Endothelial cell of umbilical vein (primary cell): ENCODE results near the gene ADGRL3. TPM values are rescaled to one million over a fixed set of nuclear protein-coding genes. Genes with fewer than 3 reads are reported as not detected.

Experiments
- BruUV-seq: library from RNA; stranded (reverse); fragments of 400-500 nt; replicated peaks from 2 replicates; lab custom pipeline; 2021; lab: Mats Ljungman, UMichigan
- CTCF ChIA-PET: fragments of 300-600, 350-600 bp; sonication (Branson Sonifier 250); formaldehyde crosslinking; loops from one replicate; lab custom pipeline; 2021; ENCODE audit warnings: antibody characterized with exemption, inconsistent platforms; lab: Charles Lee
- POLR2A ChIA-PET: fragments of 300-600, 350-600 bp; sonication (Branson Sonifier 250); formaldehyde crosslinking; loops from one replicate; lab custom pipeline; 2021; ENCODE audit warnings: antibody characterized with exemption, inconsistent platforms; lab: Charles Lee
- DNase-seq: peaks from one replicate; pipeline ENCODE4 v3.0.0-alpha.2; 2011; ENCODE audit warnings: low read depth, low spot score
- FAIRE-seq: peaks from 2 replicates; lab custom pipeline; 2011; peaks lifted over from hg19 to GRCh38; lab: Jason Lieb, UNC
- H2AFZ ChIP-seq: 2 replicates; pipeline ENCODE4 v1.6.0; 2012; ENCODE audit warnings: low read depth, low read length, control low read depth, inconsistent platforms
- H3K27ac ChIP-seq: 2 replicates; pipeline ENCODE4 v1.5.1; 2011; ENCODE audit warnings: low read depth, mild to moderate bottlenecking, control low read depth, low read length, moderate library complexity; ENCODE audit not compliant: insufficient read depth
- H3K27me3 ChIP-seq, 2 experiments: 2 replicates each; pipeline versions ENCODE4 v1.6.0 to v1.6.1; 2011; ENCODE audit warnings: low read length in 2 of 2, mixed read lengths in 1 of 2; ENCODE audit not compliant: control insufficient read depth in 2 of 2, insufficient read depth in 2 of 2
- H3K36me3 ChIP-seq, 2 experiments: 2 replicates in 1 of 2; 3 replicates in 1 of 2; pipeline ENCODE4 v1.5.1; 2011; ENCODE audit warnings: low read length in 2 of 2, mild to moderate bottlenecking in 1 of 2, moderate library complexity in 1 of 2; ENCODE audit not compliant: control insufficient read depth in 2 of 2, insufficient read depth in 2 of 2; ENCODE audit errors: extremely low read depth in 1 of 2
- H3K4me1 ChIP-seq: 3 replicates; pipeline ENCODE4 v1.5.1; 2011; ENCODE audit warnings: mild to moderate bottlenecking, low read length; ENCODE audit not compliant: control insufficient read depth, insufficient read depth; ENCODE audit errors: extremely low read depth
- H3K4me2 ChIP-seq: 2 replicates; pipeline ENCODE4 v1.6.1; 2011; ENCODE audit warnings: low read length, control low read depth, mixed read lengths; ENCODE audit not compliant: insufficient read depth
- H3K4me3 ChIP-seq, 3 experiments: fragments of 200-600 bp in 1 of 3; sonication (generic), shearing (Covaris generic) in 1 of 3; replicated peaks in 1 of 3; 2 replicates each; pipeline ENCODE4 v1.5.1; 2011 to 2016; ENCODE audit warnings: control low read depth in 3 of 3, low read length in 3 of 3, mild to moderate bottlenecking in 2 of 3, inconsistent platforms in 1 of 3, low read depth in 1 of 3, moderate library complexity in 1 of 3; ENCODE audit not compliant: insufficient read depth in 1 of 3
- H3K79me2 ChIP-seq: 2 replicates; pipeline ENCODE4 v1.6.0; 2012; ENCODE audit warnings: low read length, inconsistent platforms; ENCODE audit not compliant: control insufficient read depth, insufficient read depth
- H3K9ac ChIP-seq: replicated peaks from 2 replicates; pipeline ENCODE3; 2011; ENCODE audit warnings: low read length, control low read depth; ENCODE audit not compliant: insufficient read depth; ENCODE audit errors: extremely low read depth
- H3K9me1 ChIP-seq: replicated peaks from 3 replicates; pipeline ENCODE4 v1.6.0; 2011; ENCODE audit warnings: mild to moderate bottlenecking, low read length; ENCODE audit not compliant: control insufficient read depth, insufficient read depth; ENCODE audit errors: extremely low read depth
- H3K9me3 ChIP-seq: replicated peaks from 2 replicates; pipeline ENCODE4 v1.5.1; 2012; ENCODE audit warnings: low read length, inconsistent platforms; ENCODE audit not compliant: control insufficient read depth, insufficient read depth
- H4K20me1 ChIP-seq: replicated peaks from 2 replicates; pipeline ENCODE3; 2011; ENCODE audit warnings: mild to moderate bottlenecking, low read length; ENCODE audit not compliant: control insufficient read depth, insufficient read depth; ENCODE audit errors: extremely low read depth
- CTCF ChIP-seq, 2 donors: IDR thresholded peaks; 1 replicate in 1 of 2; 2 replicates in 1 of 2; pipeline ENCODE4 v1.5.1; 2011; ENCODE audit warnings: low read length in 2 of 2, mild to moderate bottlenecking in 2 of 2, moderate library complexity in 2 of 2, control low read depth in 1 of 2, inconsistent platforms in 1 of 2, low read depth in 1 of 2; ENCODE audit not compliant: insufficient read depth in 1 of 2; ENCODE audit errors: extremely low read depth in 1 of 2
- EZH2 ChIP-seq: IDR thresholded peaks from 2 replicates; pipeline ENCODE4 v1.6.1; 2012; ENCODE audit warnings: borderline replicate concordance, low read depth, mild to moderate bottlenecking, moderate library complexity, low read length, inconsistent platforms; ENCODE audit not compliant: severe bottlenecking
- FOS ChIP-seq: IDR thresholded peaks from 2 replicates; pipeline ENCODE4 v1.6.1; 2011; ENCODE audit warnings: mild to moderate bottlenecking, low read length, moderate library complexity, borderline replicate concordance; ENCODE audit not compliant: insufficient read depth
- GATA2 ChIP-seq: IDR thresholded peaks from 2 replicates; pipeline ENCODE4 v1.7.0; 2011; ENCODE audit warnings: low read depth, mild to moderate bottlenecking, moderate library complexity, mixed read lengths, low read length; ENCODE audit not compliant: insufficient read length, insufficient read depth
- JUN ChIP-seq: IDR thresholded peaks from 2 replicates; pipeline ENCODE4 v1.6.1; 2011; ENCODE audit warnings: borderline replicate concordance, low read depth; ENCODE audit not compliant: insufficient read length, insufficient read depth
- MAX ChIP-seq: IDR thresholded peaks from 2 replicates; pipeline ENCODE4 v1.6.1; 2011; ENCODE audit not compliant: insufficient read depth, insufficient read length
- MYC ChIP-seq: IDR thresholded peaks from one replicate; pipeline ENCODE4 v1.6.1; 2011; ENCODE audit warnings: mild to moderate bottlenecking, low read depth, low read length
- POLR2A ChIP-seq: IDR thresholded peaks from 2 replicates; pipeline ENCODE4 v1.6.1; 2012; ENCODE audit warnings: low read depth, mild to moderate bottlenecking, control low read depth, low read length
- POLR2AphosphoS5 ChIP-seq: IDR thresholded peaks from 2 replicates; pipeline ENCODE4 v1.6.1; 2012; ENCODE audit warnings: low read depth, mild to moderate bottlenecking, control low read depth, low read length, moderate library complexity; ENCODE audit not compliant: insufficient read depth
- dilution Hi-C: fragments of 300-500 bp; cut with MboI; formaldehyde crosslinking; loops from one replicate; pipeline ENCODE4 v1.15.0; 2019; ENCODE audit warnings: low sequenced_read_pairs; ENCODE audit not compliant: extremely low pct_ligation_motif_present
- intact Hi-C: fragments of 100-400 bp; cut with micrococcal nuclease; formaldehyde crosslinking; loops from one replicate; pipeline ENCODE4 v1.10.0; 2022
- polyA plus RNA-seq, 4 experiments: library from polyadenylated mRNA; depleted of rRNA in 3 of 4; stranded (reverse) in 3 of 4; unstranded in 1 of 4; fragments of >200 nt; gene quantifications; 2 replicates each; pipeline versions ENCODE4 v1.2.1 to v1.2.3, GENCODE V29; 2011 to 2012; ENCODE audit warnings: missing spikeins in 1 of 4
- total RNA-seq: library from RNA; stranded (reverse); gene quantifications from 2 replicates; pipeline ENCODE4 v1.2.3, GENCODE V29; 2021

Gene ADGRL3
- total and polyA plus RNA-seq, 2 donors (not counting 3 experiments of a cell fraction or from before 2014, with no cell fraction given): not detected

GRCh38 chr4:61614231-61614630 lies 414.1 kb downstream of the ADGRL3 start:
- no peaks in the 10 kb centered on the region for H3K4me1 ChIP-seq
- H3K4me2 ChIP-seq: no peak overlapping the region
- dilution Hi-C loops: no loop called here
- no peaks in the 10 kb centered on the region for H3K9me3 ChIP-seq
- no peak overlapping the region for H2AFZ ChIP-seq
- no peaks in the 10 kb centered on the region for H4K20me1 ChIP-seq
- DNase-seq: no peak
- H3K27me3 ChIP-seq: no peaks in the 10 kb centered on the region
- no peaks in the 10 kb centered on the region for H3K9me1 ChIP-seq
- H3K9ac ChIP-seq: no peak overlapping the region
- no TSS peak for BruUV-seq
- H3K27ac ChIP-seq: no peak overlapping the region
- no peak overlapping the region for H3K4me3 ChIP-seq
- FAIRE-seq: no peak
- H3K79me2 ChIP-seq: no peaks in the 10 kb centered on the region
- CTCF ChIA-PET: no interaction called here
- no peaks in the 10 kb centered on the region for H3K36me3 ChIP-seq
- POLR2A ChIA-PET: no interaction called here
- TF ChIP-seq GATA2 (no peak), POLR2A (no peak), CTCF (IDR thresholded peaks at IDR 0.05; ENCODE audit: extremely low read depth in 1 of 2, insufficient read depth in 1 of 2, low read depth in 1 of 2, low read length in 2 of 2) (no peak), EZH2 (no peak), JUN (no peak), POLR2AphosphoS5 (no peak), MYC (no peak), MAX (no peak), FOS (no peak)
- intact Hi-C loops: no loop called here
